Measurements from ENCODE around the gene HES7. TPM values are rescaled to one million over a fixed set of nuclear protein-coding genes. Genes with fewer than 3 reads are reported as not detected.
"Not testable (repeated sequence)": the region's sequence is repeated elsewhere in the genome, so short reads cannot be mapped to it uniquely, and the experiment has no call there.

The HES7 gene
- total RNA-seq (under 1 TPM; 0.62 to 0.76 (median 0.73) TPM), polyA plus RNA-seq (0.25 TPM)
- long read RNA-seq, donor 1 = 0 reads
- long read RNA-seq, donor 2 = 0 reads
- long read RNA-seq, donor 3 = 0 reads
- long read RNA-seq, donor 4 = 0 reads

- 1% methylated on average over 29 of the region's 29 CpGs for WGBS
- peak within 1 kb of the TSS; percentile 57 for H3K4me3 ChIP-seq (ENCODE audit: low read length)
- DNase-seq (peak in 1 of 3 donors; percentile 62), ATAC-seq (no peak)
- peaks cover 5% of the 10 kb centered on the region for H3K4me1 ChIP-seq (ENCODE audit: control insufficient read depth, insufficient read depth, low read length)
- intact Hi-C loops (cut with DNase I) = loop anchor here (2.0 to 10.0 kb wide), 4 partner anchors 51 to 101 kb away; partner anchors contain the start of gene TMEM107 (in 1 of the 4)
- H3K27ac ChIP-seq (ENCODE audit: low read length) = no peak within 1 kb of the TSS
- no peaks in the 10 kb centered on the region for H3K27me3 ChIP-seq (ENCODE audit: control insufficient read depth, insufficient read depth)
- H3K9me3 ChIP-seq (ENCODE audit: control insufficient read depth, low read length) = no peaks in the 10 kb centered on the region
Measured at GRCh38 chr17:8123695-8124349, at the start of gene HES7. Gene HES7, minus strand, starts transcription at chr17:8124106. Its CDS starts 22 bp downstream, at chr17:8124084.

GRCh38 chr17:8173056-8173870 is 49.4 kb upstream of the HES7 start:
- H3K9me3 ChIP-seq (ENCODE audit: control insufficient read depth, low read length) = no peaks in the 10 kb centered on the region
- DNase-seq = peak; percentile 68 to 84 (median 71)
- H3K4me3 ChIP-seq (ENCODE audit: low read length) = peak overlapping the region; percentile 63
- WGBS = under 1% methylated on average over 23 of the region's 23 CpGs
- no peaks in the 10 kb centered on the region for H3K27me3 ChIP-seq (ENCODE audit: control insufficient read depth, insufficient read depth)
- intact Hi-C loops (cut with DNase I) = loop anchor here in 1 of 4 donors (10.0 kb wide), 1 partner anchor 48 kb away; the partner anchor contains the start of gene HES7
- peak overlapping the region; percentile 95 for H3K27ac ChIP-seq (ENCODE audit: low read length)
- H3K4me1 ChIP-seq (ENCODE audit: control insufficient read depth, insufficient read depth, low read length) = peaks cover 6% of the 10 kb centered on the region
- ATAC-seq = peak; percentile 88 to 89

- not testable (repeated sequence) for H3K4me1 ChIP-seq (ENCODE audit: control insufficient read depth, insufficient read depth, low read length); H3K4me3 ChIP-seq (ENCODE audit: low read length); ATAC-seq; H3K27me3 ChIP-seq (ENCODE audit: control insufficient read depth, insufficient read depth); H3K27ac ChIP-seq (ENCODE audit: low read length); H3K9me3 ChIP-seq (ENCODE audit: control insufficient read depth, low read length)
- intact Hi-C loops (cut with DNase I) = loop anchor here in 1 of 4 donors (10.0 kb wide), 1 partner anchor 45 kb away; the partner anchor contains the start of gene HES7
- peak in 1 of 3 donors; percentile 21 for DNase-seq
- 94% methylated on average over 19 of the region's 19 CpGs for WGBS
Measured at GRCh38 chr17:8170186-8170585, 46.3 kb upstream of the HES7 start.

GRCh38 chr17:8167526-8167925 is 43.6 kb upstream of the HES7 start:
- WGBS = 84% methylated on average over 3 of the region's 3 CpGs
- no peak for ATAC-seq
- DNase-seq = no peak
- Histone ChIP-seq H3K27ac (ENCODE audit: low read length) (no peak overlapping the region), H3K27me3 (ENCODE audit: control insufficient read depth, insufficient read depth) (no peaks in the 10 kb centered on the region), H3K9me3 (ENCODE audit: control insufficient read depth, low read length) (no peaks in the 10 kb centered on the region), H3K4me1 (ENCODE audit: control insufficient read depth, insufficient read depth, low read length) (peaks cover 15% of the 10 kb centered on the region), H3K4me3 (ENCODE audit: low read length) (no peak overlapping the region)
- intact Hi-C loops (cut with DNase I) = no loop called here

GRCh38 chr17:8166731-8167130 is 42.8 kb upstream of the HES7 start:
- H3K27me3 ChIP-seq (ENCODE audit: control insufficient read depth, insufficient read depth) = no peaks in the 10 kb centered on the region
- no peaks in the 10 kb centered on the region for H3K9me3 ChIP-seq (ENCODE audit: control insufficient read depth, low read length)
- intact Hi-C loops (cut with DNase I) = no loop called here
- ATAC-seq = no peak
- peaks cover 15% of the 10 kb centered on the region for H3K4me1 ChIP-seq (ENCODE audit: control insufficient read depth, insufficient read depth, low read length)
- no peak overlapping the region for H3K4me3 ChIP-seq (ENCODE audit: low read length)
- no peak overlapping the region for H3K27ac ChIP-seq (ENCODE audit: low read length)
- 94% methylated on average over 6 of the region's 6 CpGs for WGBS
- DNase-seq = peak in 1 of 3 donors; percentile 14

- intact Hi-C loops (cut with DNase I) = no loop called here
- Histone ChIP-seq H3K9me3 (ENCODE audit: control insufficient read depth, low read length) (no peaks in the 10 kb centered on the region), H3K4me3 (ENCODE audit: low read length) (no peak overlapping the region), H3K4me1 (ENCODE audit: control insufficient read depth, insufficient read depth, low read length) (peaks cover 22% of the 10 kb centered on the region), H3K27ac (ENCODE audit: low read length) (peak overlapping the region; percentile 94), H3K27me3 (ENCODE audit: control insufficient read depth, insufficient read depth) (no peaks in the 10 kb centered on the region)
- DNase-seq (peak in 1 of 3 donors; percentile 30), ATAC-seq (no peak)
- WGBS = 50% methylated on average over 6 of the region's 6 CpGs
Measured at GRCh38 chr17:8164815-8165131, 40.9 kb upstream of the HES7 start.

- H3K4me3 ChIP-seq (ENCODE audit: low read length) = no peak overlapping the region
- intact Hi-C loops (cut with DNase I) = no loop called here
Measured at GRCh38 chr17:8163978-8164814, 40.3 kb upstream of the HES7 start.

DNA sequence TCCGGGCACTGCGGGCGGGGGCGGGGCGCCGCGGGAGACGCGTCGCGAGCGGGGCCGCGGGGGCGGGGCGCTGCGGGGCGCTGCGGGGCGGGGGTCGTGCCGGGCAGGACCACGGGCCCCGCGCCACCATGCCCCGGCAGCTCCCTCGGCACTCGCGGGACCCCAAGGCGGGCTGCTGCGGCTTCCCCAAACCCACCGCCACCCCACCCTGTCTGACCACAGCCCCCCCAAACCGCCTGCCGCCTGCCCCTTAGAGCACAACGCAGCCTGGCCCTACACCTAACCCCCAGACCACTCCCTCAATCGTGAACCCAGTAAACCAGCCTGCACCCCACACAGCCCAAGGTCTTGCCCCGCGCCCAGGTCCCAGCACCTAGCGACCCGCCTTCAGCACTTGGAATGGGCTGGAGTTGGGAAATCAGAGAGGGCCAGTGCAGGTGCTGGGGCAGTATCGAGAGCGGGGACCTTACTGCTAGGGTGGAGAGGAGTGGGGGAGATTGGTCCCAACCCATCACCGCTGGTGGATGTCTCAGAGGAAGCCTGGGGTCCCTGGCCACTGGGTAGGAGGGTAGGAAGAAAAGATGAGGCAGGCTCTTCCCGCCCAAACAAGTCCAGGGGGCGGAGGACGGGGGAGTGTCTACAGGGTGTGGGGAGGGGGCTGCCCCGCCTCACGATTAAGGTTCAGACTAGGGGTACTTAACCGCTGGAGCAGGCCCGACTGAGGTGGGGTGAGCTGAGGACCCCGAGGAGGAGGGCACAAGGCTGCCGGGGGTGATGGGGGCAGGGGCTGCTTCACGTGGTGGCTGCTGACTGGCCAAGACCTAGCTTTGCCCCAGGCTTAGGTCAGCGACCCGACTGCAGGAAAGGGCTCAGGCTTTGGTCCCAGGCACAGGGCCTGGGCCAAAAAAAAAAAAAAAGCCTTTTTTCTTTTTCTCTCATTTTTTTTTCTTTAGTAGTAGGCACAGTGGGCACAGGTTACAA is 39.4 kb upstream of the HES7 start:
- ATAC-seq = peak; percentile 3 to 7
- Histone ChIP-seq H3K27ac (ENCODE audit: low read length) (peak overlapping the region; percentile 94), H3K27me3 (ENCODE audit: control insufficient read depth, insufficient read depth) (no peaks in the 10 kb centered on the region), H3K4me3 (ENCODE audit: low read length) (peak overlapping the region; percentile 92), H3K4me1 (ENCODE audit: control insufficient read depth, insufficient read depth, low read length) (peaks cover 22% of the 10 kb centered on the region), H3K9me3 (ENCODE audit: control insufficient read depth, low read length) (no peaks in the 10 kb centered on the region)
- peak in 2 of 3 donors; percentile 73 for DNase-seq
- WGBS = 9% methylated on average over 54 of the region's 55 CpGs
- intact Hi-C loops (cut with DNase I) = no loop called here

More at GRCh38 chr17:8163978-8164814, 40.3 kb upstream of the HES7 start:
- 19% methylated on average over 13 of the region's 13 CpGs for WGBS
- peak; percentile 84 to 94 (median 93) for DNase-seq
- Histone ChIP-seq H3K9me3 (ENCODE audit: control insufficient read depth, low read length) (no peaks in the 10 kb centered on the region), H3K27ac (ENCODE audit: low read length) (peak overlapping the region; percentile 94), H3K4me1 (ENCODE audit: control insufficient read depth, insufficient read depth, low read length) (peaks cover 22% of the 10 kb centered on the region), H3K27me3 (ENCODE audit: control insufficient read depth, insufficient read depth) (no peaks in the 10 kb centered on the region)
- ATAC-seq = peak; percentile 85 to 86

- H3K4me1 ChIP-seq (ENCODE audit: control insufficient read depth, insufficient read depth, low read length) = peaks cover 22% of the 10 kb centered on the region
Measured at GRCh38 chr17:8162233-8162996, 38.5 kb upstream of the HES7 start, which contains the start of gene VAMP2. Gene VAMP2, minus strand, starts transcription at chr17:8162948. Its CDS starts 69 bp downstream, at chr17:8162879.

More at GRCh38 chr17:8162233-8162996, 38.5 kb upstream of the HES7 start, which contains the start of gene VAMP2:
- Histone ChIP-seq H3K27ac (ENCODE audit: low read length) (peak within 1 kb of the TSS; percentile 97), H3K27me3 (ENCODE audit: control insufficient read depth, insufficient read depth) (no peaks in the 10 kb centered on the region), H3K4me3 (ENCODE audit: low read length) (peak within 1 kb of the TSS; percentile 92), H3K9me3 (ENCODE audit: control insufficient read depth, low read length) (no peaks in the 10 kb centered on the region)
- under 1% methylated on average over 75 of the region's 75 CpGs for WGBS
- DNase-seq (peak; percentile 85 to 95 (median 94)), ATAC-seq (peak; percentile 50 to 64)
- intact Hi-C loops (cut with DNase I) = no loop called here

All from right cardiac atrium (tissue), 5 donors.